AG04450 (cell line): ENCODE measurements around the gene ADTRP. TPM values are rescaled to one million over a fixed set of nuclear protein-coding genes. Genes with fewer than 3 reads are reported as not detected.

Experiments
- CTCF ChIA-PET: fragments of 300-600, 350-600 bp; formaldehyde crosslinking; extraction: SDS; loops from one replicate; lab custom pipeline; 2022; ENCODE audit warnings: antibody characterized with exemption, inconsistent platforms; lab: Charles Lee
- POLR2A ChIA-PET: fragments of 350-600 bp; formaldehyde crosslinking; extraction: SDS; loops from one replicate; lab custom pipeline; 2021; ENCODE audit warnings: antibody characterized with exemption, inconsistent platforms; lab: Yijun Ruan, JAX
- DNase-seq: peaks from one replicate; pipeline ENCODE4 v3.0.0-alpha.2; 2011; ENCODE audit warnings: low read depth, low spot score
- H3K27ac ChIP-seq: one replicate; pipeline ENCODE4 v1.5.1; 2012; ENCODE audit warnings: low read depth, low read length, control low read depth
- H3K27me3 ChIP-seq: one replicate; pipeline ENCODE4 v1.6.0; 2012; ENCODE audit warnings: low read length; ENCODE audit not compliant: control insufficient read depth, insufficient read depth
- H3K4me3 ChIP-seq: 2 replicates; pipeline ENCODE4 v1.5.1; 2011; ENCODE audit warnings: mild to moderate bottlenecking, low read depth, low read length, control low read depth
- H3K9me3 ChIP-seq: 2 replicates; pipeline ENCODE4 v1.5.1; 2012; ENCODE audit warnings: low read length; ENCODE audit not compliant: control insufficient read depth, insufficient read depth
- CTCF ChIP-seq: IDR thresholded peaks from 2 replicates; pipeline ENCODE4 v1.5.1; 2011; ENCODE audit warnings: low read depth, low read length, control low read depth, inconsistent platforms
- polyA plus RNA-seq: library from polyadenylated mRNA; depleted of rRNA; stranded (reverse); fragments of >200 nt; gene quantifications from 2 replicates; pipeline ENCODE4 v1.2.3, GENCODE V29; 2011

The ADTRP gene
- polyA plus RNA-seq, 1 experiment: 0.33 TPM

GRCh38 chr6:11738661-11739375 lies 39.8 kb downstream of the ADTRP start:
- Histone ChIP-seq H3K27me3 (no peaks in the 10 kb centered on the region), H3K4me3 (no peak overlapping the region), H3K27ac (no peak overlapping the region), H3K9me3 (no peaks in the 10 kb centered on the region)
- no peak for TF ChIP-seq CTCF
- ChIA-PET CTCF (no interaction called here), POLR2A (no interaction called here)
- DNase-seq: no peak

- H3K4me3 ChIP-seq: no peak overlapping the region
- DNase-seq: no peak
- ChIA-PET POLR2A (no interaction called here), CTCF (no interaction called here)
- no peaks in the 10 kb centered on the region for H3K27me3 ChIP-seq
- no peak for TF ChIP-seq CTCF
- H3K27ac ChIP-seq: no peak overlapping the region
- no peaks in the 10 kb centered on the region for H3K9me3 ChIP-seq
Observed at GRCh38 chr6:11738234-11738633, 40.4 kb downstream of the ADTRP start.

- CTCF ChIA-PET: no interaction called here
- Histone ChIP-seq H3K9me3 (no peaks in the 10 kb centered on the region), H3K27ac (no peak overlapping the region), H3K27me3 (no peaks in the 10 kb centered on the region), H3K4me3 (no peak overlapping the region)
- TF ChIP-seq CTCF: no peak
- POLR2A ChIA-PET: interaction anchor here (1.3 kb wide), 1 partner anchor 34 kb away, joined by 4 read pairs; no protein-coding TSS in a partner anchor
- no peak for DNase-seq
Observed at GRCh38 chr6:11736601-11737000, 42.0 kb downstream of the ADTRP start.

GRCh38 chr6:11734861-11735613 lies 43.6 kb downstream of the ADTRP start:
- Histone ChIP-seq H3K9me3 (no peaks in the 10 kb centered on the region), H3K27me3 (no peaks in the 10 kb centered on the region), H3K27ac (no peak overlapping the region), H3K4me3 (no peak overlapping the region)
- POLR2A ChIA-PET: no interaction called here
- CTCF ChIA-PET: no interaction called here
- TF ChIP-seq CTCF: no peak
- no peak for DNase-seq

- CTCF ChIA-PET: no interaction called here
- no peak for DNase-seq
- no peak for TF ChIP-seq CTCF
Observed at GRCh38 chr6:11732036-11732631, 46.5 kb downstream of the ADTRP start.

More at GRCh38 chr6:11732036-11732631, 46.5 kb downstream of the ADTRP start:
- H3K27ac ChIP-seq: no peak overlapping the region
- H3K27me3 ChIP-seq: no peaks in the 10 kb centered on the region
- no peaks in the 10 kb centered on the region for H3K9me3 ChIP-seq
- POLR2A ChIA-PET: no interaction called here
- H3K4me3 ChIP-seq: no peak overlapping the region
